Epithelial cell of proximal tubule (primary cell): ENCODE measurements around the gene NFX1. TPM values are rescaled to one million over a fixed set of nuclear protein-coding genes. Genes with fewer than 3 reads are reported as not detected.

Source experiments
- DNase-seq: peaks from one replicate; pipeline ENCODE4 v3.0.0-alpha.2; 2011; ENCODE audit warnings: low read depth
- H3K4me3 ChIP-seq: 2 replicates; pipeline ENCODE4 v1.5.1; 2011; ENCODE audit warnings: low read depth, mild to moderate bottlenecking, low read length
- total RNA-seq: library from RNA; depleted of rRNA; stranded (reverse); fragments of >200 nt; gene quantifications from 2 replicates; pipeline ENCODE4 v1.2.3, GENCODE V29; 2015
- TF ChIP-seq, protein P1 (sequence below): conservative IDR thresholded peaks from 2 replicates; pipeline ENCODE4 v1.5.1; 2012; ENCODE audit warnings: low read depth, mild to moderate bottlenecking, low read length

The NFX1 gene
- total RNA-seq, 1 donor from 2014 or later, result 15.6 TPM

DNA sequence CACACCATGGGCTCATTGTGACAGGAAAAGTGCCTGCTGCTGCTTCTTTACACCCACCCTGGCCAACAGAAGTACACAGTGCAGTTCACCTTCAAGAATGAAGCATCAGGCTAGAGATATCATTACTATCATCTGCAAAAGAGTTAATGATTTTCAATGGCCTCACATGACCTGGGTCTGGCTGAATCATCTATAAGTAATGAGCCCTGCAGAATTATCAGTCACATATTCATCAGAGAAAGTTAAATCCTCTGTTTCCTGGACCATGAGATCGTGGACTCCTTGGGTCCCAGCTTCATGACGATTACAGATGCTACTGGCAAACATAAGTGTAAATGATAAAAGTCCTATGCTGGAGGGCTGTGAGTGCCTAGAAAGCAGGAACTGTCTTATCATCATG lies 34.1 kb upstream of the NFX1 start:
- H3K4me3 ChIP-seq, result no peak overlapping the region
- no peak for DNase-seq
- TF ChIP-seq, protein P1, sequence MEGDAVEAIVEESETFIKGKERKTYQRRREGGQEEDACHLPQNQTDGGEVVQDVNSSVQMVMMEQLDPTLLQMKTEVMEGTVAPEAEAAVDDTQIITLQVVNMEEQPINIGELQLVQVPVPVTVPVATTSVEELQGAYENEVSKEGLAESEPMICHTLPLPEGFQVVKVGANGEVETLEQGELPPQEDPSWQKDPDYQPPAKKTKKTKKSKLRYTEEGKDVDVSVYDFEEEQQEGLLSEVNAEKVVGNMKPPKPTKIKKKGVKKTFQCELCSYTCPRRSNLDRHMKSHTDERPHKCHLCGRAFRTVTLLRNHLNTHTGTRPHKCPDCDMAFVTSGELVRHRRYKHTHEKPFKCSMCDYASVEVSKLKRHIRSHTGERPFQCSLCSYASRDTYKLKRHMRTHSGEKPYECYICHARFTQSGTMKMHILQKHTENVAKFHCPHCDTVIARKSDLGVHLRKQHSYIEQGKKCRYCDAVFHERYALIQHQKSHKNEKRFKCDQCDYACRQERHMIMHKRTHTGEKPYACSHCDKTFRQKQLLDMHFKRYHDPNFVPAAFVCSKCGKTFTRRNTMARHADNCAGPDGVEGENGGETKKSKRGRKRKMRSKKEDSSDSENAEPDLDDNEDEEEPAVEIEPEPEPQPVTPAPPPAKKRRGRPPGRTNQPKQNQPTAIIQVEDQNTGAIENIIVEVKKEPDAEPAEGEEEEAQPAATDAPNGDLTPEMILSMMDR, result no peak

DNA sequence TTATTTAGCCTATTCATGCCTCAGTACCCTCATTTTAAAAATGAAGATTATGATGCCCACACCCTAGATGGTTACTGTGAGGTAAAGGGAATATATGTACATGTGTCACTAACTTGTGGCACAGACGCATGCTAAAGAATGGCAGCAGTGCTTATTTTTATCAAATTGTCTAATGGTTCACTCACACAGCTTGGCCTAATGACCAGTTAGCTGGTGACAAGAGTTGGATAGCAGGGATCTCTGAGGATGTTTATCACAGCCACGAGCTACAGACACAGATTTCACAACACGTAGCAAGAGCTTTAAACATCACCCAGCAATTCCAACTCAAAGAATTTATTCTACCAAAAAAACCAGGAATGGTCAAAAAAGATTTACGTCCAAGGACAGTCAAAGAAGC lies 33.0 kb upstream of the NFX1 start:
- no peak overlapping the region for H3K4me3 ChIP-seq
- TF ChIP-seq, protein P1, result no peak
- DNase-seq, result no peak

DNA sequence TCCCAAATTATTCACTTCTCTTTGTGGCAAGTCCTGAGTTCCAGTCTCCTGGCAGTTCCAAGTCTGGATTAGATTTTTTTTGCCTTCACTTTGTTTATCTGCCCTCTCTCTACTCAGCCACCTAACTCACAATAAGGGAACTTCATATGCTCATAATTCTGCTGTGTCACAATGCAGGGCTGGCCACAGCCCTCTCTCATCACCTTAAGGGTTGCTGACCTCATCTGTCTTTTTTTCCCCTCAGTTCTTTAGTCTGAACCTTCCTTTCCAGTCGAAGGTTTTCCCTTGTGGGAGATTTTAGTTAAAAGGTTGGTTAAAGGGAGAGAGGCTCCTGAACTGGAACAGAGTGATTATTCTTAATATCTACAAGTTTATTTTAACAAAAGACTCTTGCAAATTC lies 29.9 kb upstream of the NFX1 start:
- no peak for DNase-seq
- H3K4me3 ChIP-seq, result no peak overlapping the region
- TF ChIP-seq, protein P1, result no peak

DNA sequence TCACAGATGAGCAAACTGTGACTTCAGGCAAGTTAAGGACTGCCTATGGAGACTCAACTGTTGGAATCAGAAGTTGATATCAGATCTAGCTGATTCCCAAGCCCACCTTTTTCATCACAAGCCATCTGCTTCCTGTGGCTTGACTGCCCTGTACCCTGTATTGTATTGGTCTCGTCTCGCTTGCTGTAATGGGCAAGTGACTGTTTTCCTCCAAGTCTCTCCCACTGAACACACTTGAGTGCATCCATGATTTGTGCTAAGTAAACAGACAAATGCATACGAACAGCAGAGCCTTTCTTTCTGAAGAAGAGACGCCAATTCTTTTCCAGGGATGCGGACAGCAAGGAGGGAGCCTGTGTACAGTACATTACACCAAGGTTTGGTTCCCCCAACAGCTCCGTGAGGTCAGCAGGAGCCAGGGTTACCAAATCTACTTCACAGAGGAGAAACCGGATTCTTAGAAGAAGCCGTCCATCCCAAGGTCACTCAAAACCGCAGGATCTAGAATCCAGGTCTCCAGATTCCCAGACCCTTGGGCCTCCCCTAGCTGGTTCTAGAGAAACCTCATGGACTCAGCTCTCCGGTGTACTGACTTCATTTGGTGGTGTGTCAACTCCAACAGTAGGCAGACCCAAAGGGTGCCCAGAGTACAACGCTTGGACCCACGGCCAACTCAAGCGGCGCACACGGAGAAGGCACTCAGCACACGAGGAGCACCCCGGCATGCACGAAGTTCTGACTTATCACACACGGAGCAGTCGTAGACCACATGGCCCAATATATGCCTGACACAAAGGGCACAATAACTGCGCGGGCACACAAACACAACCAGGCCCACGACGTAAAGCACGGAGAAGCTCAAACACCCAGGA lies 26.9 kb upstream of the NFX1 start:
- no peak for DNase-seq
- TF ChIP-seq, protein P1, result no peak
- peak overlapping the region; percentile 94 for H3K4me3 ChIP-seq

DNA sequence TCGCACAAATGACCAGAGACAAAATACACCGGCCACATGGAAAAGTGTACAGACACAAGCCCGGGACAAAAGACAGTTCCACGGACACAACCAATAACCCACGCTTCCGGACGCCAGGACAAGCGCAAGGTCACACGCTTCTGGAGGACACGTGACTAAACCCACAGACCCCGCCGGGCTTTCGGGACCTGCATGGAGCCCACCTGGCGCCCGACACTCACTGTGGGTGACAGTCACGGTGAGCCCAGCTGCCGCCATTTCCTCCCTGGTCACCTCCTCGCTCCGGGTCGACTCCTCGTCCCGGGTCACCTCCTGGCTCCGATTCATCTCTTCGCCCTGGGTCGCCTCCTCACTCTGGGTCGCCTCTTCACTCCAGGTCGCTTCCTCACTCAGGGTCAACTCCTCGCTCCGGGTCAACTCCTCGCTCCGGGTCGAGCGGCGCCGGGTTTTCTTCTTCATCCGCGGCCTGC lies 26.3 kb upstream of the NFX1 start:
- H3K4me3 ChIP-seq, result peak overlapping the region; percentile 94
- TF ChIP-seq, protein P1, result no peak
- no peak for DNase-seq

DNA sequence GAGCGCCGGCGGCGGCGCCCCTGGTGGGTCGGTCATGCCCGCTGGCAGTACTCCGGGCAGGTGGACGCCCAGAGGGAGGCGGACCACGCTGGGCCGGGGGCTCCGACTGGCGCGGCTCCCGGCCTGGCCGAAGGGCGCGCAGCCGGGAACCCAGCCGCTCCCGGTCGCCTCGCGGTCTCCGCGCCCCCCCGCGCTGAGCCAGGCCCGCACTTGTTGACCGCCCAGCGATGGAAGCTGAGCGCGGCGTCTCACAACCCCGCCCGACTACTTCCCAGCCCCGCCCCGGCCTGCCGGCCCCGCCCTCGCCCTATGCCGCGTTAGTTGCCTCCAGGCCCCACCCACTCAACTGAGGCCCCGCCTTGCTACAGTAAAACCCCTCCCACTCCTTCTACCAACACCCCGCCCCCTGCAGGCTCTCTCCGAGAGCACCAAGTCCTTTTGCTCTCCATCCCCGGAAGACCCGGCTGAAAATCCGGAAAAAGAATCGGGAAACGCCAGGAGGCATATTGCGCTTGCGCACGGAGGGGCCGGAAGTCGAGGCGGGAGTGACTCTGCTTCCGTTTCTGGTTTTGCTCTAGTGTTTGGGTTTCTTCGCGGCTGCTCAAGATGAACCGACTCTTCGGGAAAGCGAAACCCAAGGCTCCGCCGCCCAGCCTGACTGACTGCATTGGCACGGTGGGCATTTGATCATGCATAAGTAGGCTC lies 25.7 kb upstream of the NFX1 start, which contains the start of the genes BAG1 and CHMP5:
BAG1 (minus strand) TSS at position 236 of the 705 bp plus-strand sequence.
CHMP5 (plus strand) TSS at position 577 of the 705 bp plus-strand sequence; CDS start at position 607, 30 bp downstream.
- TF ChIP-seq, protein P1, result peak; percentile 40

More for the DNA sequence above, 25.7 kb upstream of the NFX1 start, which contains the start of the genes BAG1 and CHMP5:
- peak within 1 kb of the TSS; percentile 96 for H3K4me3 ChIP-seq
- DNase-seq, result peak; percentile 90
